Subcutaneous abdominal adipose tissue (tissue), 5 donors: ENCODE measurements around the gene LRP1-AS.
A peak's percentile ranks its signal among the peaks of the same experiment; 100 is the strongest.

Experiments used
- H3K27ac ChIP-seq: one replicate; pipeline ENCODE4 v1.7.0; 2013; ENCODE audit warnings: low read depth, mild to moderate bottlenecking, inconsistent platforms, low read length, moderate library complexity
- H3K27me3 ChIP-seq, 5 donors: one replicate each; pipeline ENCODE4 v1.7.0; 2013; ENCODE audit warnings: low read length in 5 of 5, inconsistent platforms in 1 of 5; ENCODE audit not compliant: control insufficient read depth in 5 of 5, insufficient read depth in 4 of 5
- H3K36me3 ChIP-seq, 5 donors: one replicate each; pipeline ENCODE4 v1.7.0; 2013; ENCODE audit warnings: low read length in 5 of 5; ENCODE audit not compliant: control insufficient read depth in 5 of 5, insufficient read depth in 5 of 5
- H3K4me1 ChIP-seq, 5 donors: one replicate each; pipeline ENCODE4 v1.7.0; 2013; ENCODE audit warnings: low read length in 5 of 5, mild to moderate bottlenecking in 3 of 5, moderate library complexity in 1 of 5; ENCODE audit not compliant: control insufficient read depth in 5 of 5, insufficient read depth in 5 of 5
- H3K4me3 ChIP-seq, 5 donors: one replicate each; pipeline ENCODE4 v1.7.0; 2013; ENCODE audit warnings: low read length in 5 of 5, low read depth in 1 of 5
- H3K9ac ChIP-seq, 5 donors: one replicate each; pipeline ENCODE4 v1.7.0; 2013; ENCODE audit warnings: low read length in 5 of 5, mild to moderate bottlenecking in 4 of 5, moderate library complexity in 3 of 5
- H3K9me3 ChIP-seq, 5 donors: one replicate each; pipeline ENCODE4 v1.7.0; 2013; ENCODE audit warnings: low read length in 5 of 5; ENCODE audit not compliant: control insufficient read depth in 5 of 5
- donor health status: healthy.
- donor health status: healthy.
- donor health status: healthy.
- donor health status: healthy.
- donor health status: healthy.

The LRP1-AS gene

GRCh38 chr12:57154804-57155434 lies 7.5 kb upstream of the LRP1-AS start:
- peaks cover 0 to 82% (median 51%) of the 10 kb centered on the region in 5 donors for H3K36me3 ChIP-seq
- H3K9ac ChIP-seq: peak overlapping the region in 2 of 5 donors; percentile 25
- no peak overlapping the region for H3K4me3 ChIP-seq
- H3K9me3 ChIP-seq: no peaks in the 10 kb centered on the region
- peaks cover 32 to 95% (median 94%) of the 10 kb centered on the region in 5 donors for H3K4me1 ChIP-seq
- peak overlapping the region; percentile 93 for H3K27ac ChIP-seq
- H3K27me3 ChIP-seq: no peaks in the 10 kb centered on the region

GRCh38 chr12:57154076-57154475 lies 6.7 kb upstream of the LRP1-AS start:
- Histone ChIP-seq H3K27me3 (no peaks in the 10 kb centered on the region), H3K36me3 (peaks cover 0 to 77% (median 44%) of the 10 kb centered on the region in 5 donors), H3K27ac (peak overlapping the region; percentile 93), H3K4me3 (no peak overlapping the region), H3K9me3 (no peaks in the 10 kb centered on the region), H3K9ac (peak overlapping the region in 3 of 5 donors; percentile 0 to 25 (median 21)), H3K4me1 (peaks cover 39 to 100% (median 95%) of the 10 kb centered on the region in 5 donors)

- peaks cover 0 to 72% (median 39%) of the 10 kb centered on the region in 5 donors for H3K36me3 ChIP-seq
- peak overlapping the region; percentile 93 for H3K27ac ChIP-seq
- peak overlapping the region in 2 of 5 donors; percentile 12 to 32 for H3K4me3 ChIP-seq
- H3K9ac ChIP-seq: peak overlapping the region in 2 of 5 donors; percentile 21 to 54
- no peaks in the 10 kb centered on the region for H3K9me3 ChIP-seq
- no peaks in the 10 kb centered on the region for H3K27me3 ChIP-seq
- peaks cover 41 to 100% (median 95%) of the 10 kb centered on the region in 5 donors for H3K4me1 ChIP-seq
Measured at GRCh38 chr12:57153415-57153997, 6.1 kb upstream of the LRP1-AS start.

- H3K9ac ChIP-seq: peak overlapping the region in 3 of 5 donors; percentile 56 to 74 (median 74)
- H3K4me3 ChIP-seq: peak overlapping the region in 3 of 5 donors; percentile 8 to 23 (median 19)
Measured at GRCh38 chr12:57152639-57153038, 5.2 kb upstream of the LRP1-AS start.

GRCh38 chr12:57151741-57152630 lies 4.6 kb upstream of the LRP1-AS start:
- Histone ChIP-seq H3K9me3 (no peaks in the 10 kb centered on the region), H3K27me3 (no peaks in the 10 kb centered on the region), H3K4me3 (peak overlapping the region in 4 of 5 donors; percentile 8 to 36 (median 25)), H3K36me3 (peaks cover 0 to 68% (median 39%) of the 10 kb centered on the region in 5 donors), H3K27ac (peak overlapping the region; percentile 93), H3K4me1 (peaks cover 49 to 100% (median 95%) of the 10 kb centered on the region in 5 donors), H3K9ac (peak overlapping the region in 4 of 5 donors; percentile 42 to 74 (median 65))

More at GRCh38 chr12:57152639-57153038, 5.2 kb upstream of the LRP1-AS start:
- Histone ChIP-seq H3K4me1 (peaks cover 47 to 100% (median 95%) of the 10 kb centered on the region in 5 donors), H3K27ac (peak overlapping the region; percentile 93), H3K9me3 (no peaks in the 10 kb centered on the region), H3K36me3 (peaks cover 0 to 69% (median 34%) of the 10 kb centered on the region in 5 donors), H3K27me3 (no peaks in the 10 kb centered on the region)

DNA sequence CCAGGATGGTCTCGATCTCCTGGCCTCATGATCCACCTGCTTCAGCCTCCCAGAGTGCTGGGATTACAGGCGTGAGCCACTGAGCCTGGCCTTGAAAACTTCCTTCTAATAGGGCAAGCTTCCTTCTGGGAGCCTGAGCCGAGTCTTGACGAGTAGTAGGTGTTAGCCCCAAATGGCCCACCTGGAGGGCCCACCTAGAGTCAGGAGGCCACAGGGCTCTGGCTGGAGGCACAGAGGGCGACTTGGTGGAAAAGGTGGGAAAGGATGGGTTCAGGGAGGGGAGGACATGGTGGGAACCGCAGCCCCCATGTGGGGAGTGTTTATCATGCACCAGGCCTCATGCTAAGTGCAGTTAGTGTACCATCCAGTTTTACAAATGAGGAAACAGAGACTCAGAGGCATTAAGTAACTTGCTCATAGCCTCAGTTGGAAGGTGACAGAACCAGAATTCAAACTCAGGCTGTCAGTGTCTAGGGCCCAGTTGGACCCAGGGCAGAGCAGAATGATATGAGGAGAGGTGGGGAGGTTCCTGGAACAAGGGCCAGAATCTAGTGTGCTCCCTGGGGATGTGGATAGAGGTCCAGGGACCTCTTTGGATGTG lies 3.1 kb upstream of the LRP1-AS start:
- Histone ChIP-seq H3K4me1 (peaks cover 52 to 100% (median 99%) of the 10 kb centered on the region in 5 donors), H3K27me3 (no peaks in the 10 kb centered on the region), H3K9ac (peak overlapping the region in 3 of 5 donors; percentile 47 to 74 (median 73)), H3K27ac (peak overlapping the region; percentile 93), H3K9me3 (no peaks in the 10 kb centered on the region), H3K36me3 (peaks cover 0 to 68% (median 39%) of the 10 kb centered on the region in 5 donors), H3K4me3 (peak overlapping the region in 1 of 5 donors; percentile 17)

DNA sequence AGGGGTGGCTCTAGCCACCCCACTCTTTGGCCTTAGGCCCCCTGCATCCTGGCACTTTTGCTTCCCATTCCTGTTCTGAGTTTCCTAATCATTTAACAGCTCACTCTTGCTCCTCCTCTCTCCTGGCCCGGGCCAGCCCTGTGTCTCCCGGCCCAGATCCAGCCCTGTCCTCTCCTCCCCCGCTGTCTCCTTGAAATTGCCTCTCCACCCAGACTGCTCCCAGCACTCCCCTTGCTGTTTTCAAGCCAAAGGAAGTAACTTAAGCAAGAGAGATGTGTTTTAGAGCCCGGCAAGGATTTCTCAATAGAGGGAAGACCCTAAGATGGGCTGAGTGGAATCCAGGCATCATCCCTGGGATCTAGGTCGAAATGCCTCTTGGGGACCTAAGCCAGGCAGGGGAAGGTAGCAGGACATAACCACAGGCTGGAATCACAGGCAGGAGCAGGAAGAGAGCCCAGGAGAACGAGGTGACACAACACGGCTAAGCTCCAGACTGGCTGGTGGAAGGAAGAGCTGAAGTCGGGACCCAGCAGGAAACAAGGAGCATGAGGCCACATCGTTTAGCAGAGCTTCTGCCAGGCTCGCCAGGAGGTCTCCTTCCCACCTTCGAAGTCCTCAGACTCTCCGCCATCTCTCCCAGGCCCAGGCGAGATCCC lies 2.0 kb upstream of the LRP1-AS start:
- peak overlapping the region in 4 of 5 donors; percentile 12 to 46 (median 28) for H3K4me3 ChIP-seq
- H3K4me1 ChIP-seq: peaks cover 55 to 100% (median 99%) of the 10 kb centered on the region in 5 donors
- no peaks in the 10 kb centered on the region for H3K27me3 ChIP-seq
- no peaks in the 10 kb centered on the region for H3K9me3 ChIP-seq
- H3K9ac ChIP-seq: peak overlapping the region; percentile 1 to 76 (median 73)
- H3K27ac ChIP-seq: peak overlapping the region; percentile 93
- H3K36me3 ChIP-seq: peaks cover 4 to 68% (median 39%) of the 10 kb centered on the region in 5 donors

- Histone ChIP-seq H3K4me1 (peaks cover 53 to 99% (median 92%) of the 10 kb centered on the region in 5 donors), H3K27me3 (no peaks in the 10 kb centered on the region), H3K36me3 (peaks cover 4 to 68% (median 39%) of the 10 kb centered on the region in 5 donors), H3K9ac (peak overlapping the region in 4 of 5 donors; percentile 60 to 76 (median 74)), H3K9me3 (no peaks in the 10 kb centered on the region), H3K4me3 (peak overlapping the region in 4 of 5 donors; percentile 3 to 46 (median 28)), H3K27ac (peak overlapping the region; percentile 93)
Measured at GRCh38 chr12:57148469-57149244, 1.2 kb upstream of the LRP1-AS start.
